ENCODE measurements around the gene MAP4K4.

Gene MAP4K4

DNA sequence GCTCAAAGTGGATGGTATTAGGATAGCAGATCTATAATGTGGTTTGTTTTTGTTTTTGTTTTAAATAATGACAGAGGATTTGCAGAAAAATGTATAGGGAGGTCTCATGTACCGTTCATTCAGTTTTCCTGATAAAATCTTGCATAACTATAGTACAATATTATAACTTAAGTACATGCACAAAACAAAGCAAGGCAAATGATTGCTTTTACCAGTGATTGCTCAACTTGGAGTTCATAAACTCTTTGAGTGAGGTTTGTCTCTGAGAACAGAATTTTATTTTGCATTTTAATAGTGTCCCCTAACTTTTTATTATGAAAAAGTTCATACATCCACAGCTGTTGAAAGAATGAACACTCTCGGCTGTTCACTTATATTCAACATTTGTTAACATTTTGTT, 96.6 kb downstream of the MAP4K4 start:
- DNase-seq = no peak

DNA sequence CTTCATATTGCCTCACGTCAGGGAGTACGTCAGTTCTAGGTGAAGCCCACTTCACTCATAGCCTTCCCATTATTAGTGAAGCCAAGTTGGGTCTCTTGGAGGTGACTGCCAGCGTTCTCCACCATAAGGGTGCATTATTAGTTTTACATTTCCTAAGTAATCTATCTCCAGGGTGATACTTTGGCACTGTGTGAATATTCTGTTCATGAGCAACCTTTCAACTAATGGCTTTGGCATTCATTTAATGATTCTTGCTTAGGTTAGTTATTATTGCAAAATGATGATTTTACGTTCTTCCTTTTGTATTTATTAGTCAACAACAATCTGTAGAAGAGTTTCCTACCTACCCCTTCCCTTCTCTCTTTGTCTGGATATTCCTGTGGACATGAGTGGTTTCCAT, 97.5 kb downstream of the MAP4K4 start:
- DNase-seq = no peak

DNA sequence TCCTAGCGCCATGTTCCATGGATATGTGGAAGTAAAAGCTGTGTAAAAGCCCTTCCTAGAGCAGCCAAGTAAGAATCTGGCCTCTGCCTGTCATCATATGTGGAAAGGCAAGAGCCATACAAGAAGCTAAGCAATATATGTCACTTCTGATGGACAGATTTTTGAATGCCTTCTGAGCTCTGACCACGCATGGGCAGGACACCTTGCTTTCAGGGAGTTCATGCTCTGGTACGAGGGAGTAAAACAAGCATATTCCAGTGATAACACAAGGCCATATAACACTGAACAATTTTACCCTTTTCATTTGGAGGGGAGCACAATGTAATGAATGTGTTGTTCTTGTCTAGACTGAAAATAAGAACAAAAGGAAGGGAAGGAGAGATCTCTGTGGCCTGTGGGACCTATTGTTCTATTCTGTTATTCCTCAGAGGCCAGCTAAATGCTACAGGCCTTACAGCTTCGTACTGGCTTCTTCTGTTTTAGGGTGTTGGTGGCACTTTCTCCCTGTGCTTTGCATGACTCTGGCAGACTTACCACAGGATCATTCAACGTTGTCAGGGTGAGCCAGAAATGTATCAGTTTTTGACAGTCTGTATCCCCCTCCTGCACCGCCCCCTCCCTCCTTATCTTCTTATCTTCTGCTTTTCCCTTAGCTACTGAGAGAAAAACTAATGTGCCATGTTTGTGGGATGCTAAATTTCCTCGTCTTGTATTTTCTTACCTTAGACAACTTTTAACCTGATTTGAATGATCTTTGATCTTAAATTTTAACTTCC, 99.5 kb downstream of the MAP4K4 start:
- no peak for DNase-seq

DNA sequence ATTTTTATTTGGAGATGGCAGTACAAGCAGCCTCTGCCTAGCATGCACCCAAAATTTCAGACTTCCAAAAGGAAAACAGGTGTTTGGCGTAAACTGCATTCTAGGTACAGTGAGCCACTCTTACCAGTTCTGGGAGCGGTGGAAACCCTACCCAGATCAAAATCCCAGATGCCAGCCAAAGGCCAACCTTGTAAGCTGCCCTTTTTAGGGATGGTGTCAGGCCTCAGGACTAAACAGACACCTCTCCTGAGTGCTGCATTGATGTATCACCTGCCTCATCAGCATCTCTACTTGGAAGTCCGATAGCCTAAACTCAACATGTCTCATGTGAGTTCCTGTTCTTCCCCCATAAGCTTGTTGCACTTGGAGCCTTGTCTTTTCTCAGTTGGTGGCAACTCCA, 104.0 kb downstream of the MAP4K4 start:
- DNase-seq = no peak

DNA sequence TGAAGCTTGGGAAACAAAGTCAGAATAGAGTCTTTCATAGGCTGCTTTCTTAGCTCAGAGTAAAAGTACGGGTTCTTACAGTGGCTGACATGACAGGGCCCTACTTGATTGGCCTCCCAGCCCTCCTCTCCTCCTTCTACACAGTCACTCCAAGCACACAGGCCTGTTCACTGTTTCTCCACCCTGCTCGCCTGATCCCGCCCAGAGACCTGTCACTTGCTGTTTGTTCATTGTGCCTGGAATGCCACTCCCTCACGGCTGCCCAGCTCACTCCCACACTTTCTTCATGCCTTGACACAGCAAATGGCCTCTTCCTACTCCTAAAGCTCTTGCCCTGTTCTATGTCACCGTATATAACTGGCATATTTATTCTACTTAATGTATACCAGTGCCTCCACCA, 104.8 kb downstream of the MAP4K4 start:
- no peak for DNase-seq

DNA sequence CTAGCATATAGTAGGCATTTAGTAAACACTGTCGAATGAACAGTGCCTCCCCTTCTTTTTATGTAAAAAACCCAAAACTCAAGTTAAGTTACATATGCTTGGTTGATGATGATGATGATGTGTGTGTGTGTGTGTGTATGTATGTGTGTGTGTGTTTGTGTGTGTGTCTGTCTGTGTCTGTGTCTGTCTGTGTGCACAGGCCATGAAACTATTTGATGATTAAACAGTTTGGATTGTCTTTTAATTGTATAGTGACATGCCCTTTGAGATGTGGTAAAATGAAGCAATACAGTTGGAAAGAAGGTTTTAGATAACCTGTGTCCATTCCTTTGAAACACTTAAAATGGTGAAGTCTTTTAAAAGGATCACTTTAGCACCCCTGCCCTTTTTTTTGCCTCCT, 105.6 kb downstream of the MAP4K4 start:
- no peak for DNase-seq

DNA sequence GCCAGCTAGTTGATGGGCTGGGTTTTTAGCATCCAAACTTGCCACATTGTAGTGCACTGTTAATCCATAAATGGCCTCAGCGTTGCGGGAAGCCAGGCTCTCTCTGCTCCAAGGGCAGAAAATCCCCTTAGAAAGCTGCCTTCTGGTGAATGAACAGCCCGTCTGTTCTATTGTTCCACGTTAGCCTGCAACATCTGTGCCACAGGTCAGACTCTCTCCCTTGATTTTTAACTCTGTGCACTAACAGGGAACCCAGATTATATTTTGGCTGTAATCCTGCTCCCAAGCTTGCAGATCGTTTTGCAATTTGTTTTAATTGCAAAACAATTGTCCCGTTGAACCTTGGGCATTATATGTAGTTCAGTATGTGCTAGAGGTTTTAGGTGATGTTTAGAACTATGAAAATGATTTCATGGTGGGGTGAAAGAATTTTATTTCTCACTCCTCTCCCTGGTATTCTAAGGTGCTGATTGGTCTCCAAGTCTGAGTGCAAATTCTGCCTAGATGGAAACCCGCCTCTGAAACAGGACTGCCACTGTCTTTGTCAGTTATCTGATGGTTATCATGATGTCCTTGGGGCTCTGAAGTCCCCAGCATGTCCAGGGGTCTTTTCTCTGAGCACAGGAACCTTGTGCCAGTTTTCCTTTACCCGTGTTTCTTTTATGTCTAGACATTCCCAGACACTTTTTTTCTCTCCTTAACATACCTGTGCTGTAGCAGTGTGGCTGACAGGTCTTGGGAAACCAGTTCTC, 106.6 kb downstream of the MAP4K4 start:
- DNase-seq = no peak

DNA sequence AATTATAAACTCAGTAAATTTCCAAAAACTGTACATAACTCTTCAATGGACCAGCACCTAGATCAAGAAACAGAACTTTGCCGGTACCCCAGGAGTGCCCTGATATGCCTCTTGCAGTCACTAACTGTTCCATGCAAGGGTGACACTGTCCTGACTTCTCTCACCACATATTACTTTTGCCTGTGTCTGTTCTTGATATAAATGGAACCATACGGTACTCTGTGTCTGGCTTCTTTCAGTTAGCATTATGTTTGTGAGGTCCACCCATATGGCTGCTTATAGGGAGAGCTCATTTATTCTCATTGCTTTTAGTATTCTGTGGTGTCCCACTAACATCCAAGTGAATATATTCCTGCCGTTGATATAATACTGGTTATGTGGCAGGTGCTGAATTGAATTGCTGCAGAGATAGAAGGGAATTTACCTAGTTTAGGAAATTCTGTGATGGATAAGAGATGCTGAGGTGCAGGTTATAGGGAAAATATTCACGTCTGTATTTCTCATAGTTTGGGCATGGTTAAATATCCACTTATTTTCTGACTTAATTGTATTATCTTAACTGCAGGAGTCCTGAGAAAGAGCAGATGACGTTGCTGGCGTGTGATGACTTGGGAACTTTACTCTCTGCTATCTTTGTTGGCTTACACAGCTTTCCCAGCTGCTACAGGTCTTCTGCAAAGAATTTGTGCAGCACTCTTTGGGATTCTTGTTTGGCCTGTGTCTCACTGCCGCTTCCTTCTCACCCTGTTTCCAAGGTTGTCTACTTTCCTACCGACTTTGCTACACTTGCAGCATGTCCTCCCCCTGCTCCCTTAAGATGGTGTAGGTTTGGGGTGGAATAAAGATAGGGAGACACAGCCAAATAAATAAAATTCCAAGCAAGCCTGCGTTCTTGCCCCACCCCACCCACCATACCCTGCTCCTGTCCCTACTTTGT, 107.9 kb downstream of the MAP4K4 start:
- DNase-seq = no peak

DNA sequence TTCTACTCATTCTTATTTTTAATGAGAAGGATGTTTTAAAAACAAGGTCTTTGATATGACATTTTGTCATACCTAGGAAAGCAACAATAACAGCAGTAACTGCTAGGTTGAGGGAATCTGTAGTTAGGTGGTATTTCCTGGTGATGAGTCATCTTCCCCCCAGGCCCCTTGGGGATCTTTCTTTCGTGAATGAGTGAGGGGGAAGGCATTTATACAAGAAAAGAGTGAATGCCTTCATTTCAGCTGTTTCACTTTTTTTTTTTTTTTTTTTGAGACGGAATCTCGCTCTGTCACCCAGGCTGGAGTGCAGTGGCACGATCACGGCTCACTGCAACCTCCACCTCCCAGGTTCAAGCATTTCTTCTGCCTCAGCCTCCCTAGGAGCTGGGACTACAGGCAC, 108.6 kb downstream of the MAP4K4 start:
- no peak for DNase-seq

DNA sequence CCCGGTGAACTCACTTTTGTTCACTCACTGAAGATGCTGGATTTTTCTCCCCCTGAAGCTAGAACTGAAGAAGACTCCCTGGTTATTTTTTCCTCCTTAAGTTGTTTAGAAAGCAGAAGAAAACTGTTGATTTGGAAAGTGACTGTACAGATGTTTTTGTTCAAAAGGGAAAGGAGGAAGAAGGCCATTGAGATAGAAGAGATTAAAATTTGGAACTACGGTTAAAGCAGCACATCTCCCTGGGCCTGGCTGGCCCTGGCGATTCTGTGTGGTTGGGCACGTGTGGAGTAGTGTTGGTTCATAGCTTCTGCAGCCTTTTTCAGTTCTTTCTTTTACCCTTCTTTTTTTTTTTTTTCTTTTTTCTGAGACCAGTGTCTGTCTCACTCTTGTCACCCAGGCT, 109.2 kb downstream of the MAP4K4 start:
- DNase-seq = no peak

DNA sequence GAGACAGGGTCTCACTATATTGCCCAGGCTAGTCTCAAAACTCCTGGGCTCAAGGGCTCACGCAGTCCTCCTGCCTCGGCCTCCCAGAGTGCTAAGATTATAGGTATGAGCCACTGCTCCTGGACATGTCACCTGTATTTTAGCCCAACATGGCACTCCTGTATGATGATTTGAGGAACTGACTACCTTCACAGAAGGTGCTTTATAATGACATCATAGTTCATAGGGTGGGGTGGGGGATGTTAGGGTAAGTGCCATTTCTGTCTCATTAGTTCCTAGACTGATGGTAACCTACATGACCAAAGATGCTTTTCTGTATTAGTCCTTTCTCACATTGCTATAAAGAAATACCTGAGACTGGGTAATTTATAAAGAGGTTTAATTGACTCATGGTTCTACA, 109.7 kb downstream of the MAP4K4 start:
- no peak for DNase-seq

DNA sequence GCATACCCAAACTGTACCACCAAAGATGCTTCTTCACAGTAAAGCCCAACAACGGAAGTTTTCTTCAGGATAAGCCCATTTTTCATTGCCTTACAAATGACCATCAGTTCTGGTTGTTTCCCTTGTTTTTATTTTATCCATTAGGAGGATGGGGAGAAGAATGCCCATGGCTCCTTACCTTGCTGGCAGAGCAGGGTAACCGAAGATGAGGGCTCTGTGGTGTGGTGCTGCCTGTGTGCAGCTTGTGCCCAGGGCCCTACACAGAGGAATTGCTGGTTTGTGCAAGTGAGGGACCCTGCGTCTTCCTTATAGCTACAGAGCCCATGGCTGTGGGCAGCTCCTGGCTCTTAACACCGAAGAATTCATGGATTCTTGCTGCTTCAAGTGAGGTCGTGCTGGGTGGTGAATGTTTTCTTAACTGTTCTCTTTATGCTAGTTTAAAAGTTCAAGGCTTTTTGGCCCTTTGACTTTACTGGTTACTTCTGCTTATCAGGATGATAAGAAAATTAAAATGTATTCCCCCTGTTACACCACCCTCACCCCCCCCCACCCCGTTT, 110.6 kb downstream of the MAP4K4 start:
- no peak for DNase-seq

DNA sequence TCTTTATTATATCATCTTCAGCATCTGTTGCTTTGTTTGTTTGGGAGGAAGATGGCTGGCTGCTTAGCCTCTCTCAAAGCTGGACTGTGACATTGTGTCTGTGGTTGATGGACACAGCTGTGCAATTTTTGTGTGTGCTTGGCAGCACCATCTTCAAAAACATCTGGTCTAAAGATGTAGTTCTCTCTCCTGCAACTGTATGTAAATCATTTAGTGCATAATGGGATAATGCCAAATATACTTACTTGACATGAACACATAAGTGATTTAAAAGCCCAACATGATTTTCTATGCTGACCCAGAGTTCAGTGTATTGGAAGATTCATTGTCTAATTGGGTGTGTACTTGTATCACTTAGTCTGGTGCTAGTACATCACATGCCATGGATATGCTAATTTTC, 112.2 kb downstream of the MAP4K4 start:
- DNase-seq = no peak

DNA sequence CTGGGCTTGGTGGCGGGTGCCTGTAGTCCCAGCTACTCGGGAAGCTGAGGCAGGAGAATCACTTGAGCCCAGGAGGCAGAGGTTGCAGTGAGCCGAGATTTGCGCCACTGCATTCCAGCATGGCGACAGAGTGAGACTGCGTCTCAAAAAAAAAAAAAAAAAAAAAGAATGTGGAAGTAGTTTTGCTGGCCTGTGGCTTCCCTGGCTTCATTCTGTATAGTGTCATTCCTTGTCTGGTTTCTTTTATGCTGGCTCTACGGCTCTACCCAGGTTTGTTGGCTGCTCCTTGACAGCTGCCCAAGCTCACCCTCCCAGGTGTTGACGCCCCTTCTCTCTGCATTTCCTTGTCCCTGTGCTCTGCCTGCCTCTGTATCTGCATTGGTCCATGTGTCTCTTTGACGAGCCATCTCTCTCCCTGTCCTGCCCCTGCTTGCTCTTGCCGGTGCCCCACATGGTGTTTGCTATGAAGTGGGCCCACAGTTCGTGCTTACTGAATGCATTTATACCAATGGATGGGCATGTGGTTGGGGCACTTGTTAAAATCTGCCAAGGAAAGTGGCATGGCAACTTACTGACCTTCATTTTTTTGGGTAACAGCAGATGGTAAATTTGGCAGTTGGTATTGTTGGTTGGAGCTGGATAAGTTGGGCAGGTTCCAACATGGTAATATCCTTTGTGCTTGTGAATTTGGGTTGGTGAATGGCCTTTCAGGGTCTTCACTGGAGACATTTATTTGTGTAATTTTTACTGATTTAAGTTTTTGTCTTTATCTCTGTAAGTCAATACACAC, 113.9 kb downstream of the MAP4K4 start:
- DNase-seq = no peak

DNA sequence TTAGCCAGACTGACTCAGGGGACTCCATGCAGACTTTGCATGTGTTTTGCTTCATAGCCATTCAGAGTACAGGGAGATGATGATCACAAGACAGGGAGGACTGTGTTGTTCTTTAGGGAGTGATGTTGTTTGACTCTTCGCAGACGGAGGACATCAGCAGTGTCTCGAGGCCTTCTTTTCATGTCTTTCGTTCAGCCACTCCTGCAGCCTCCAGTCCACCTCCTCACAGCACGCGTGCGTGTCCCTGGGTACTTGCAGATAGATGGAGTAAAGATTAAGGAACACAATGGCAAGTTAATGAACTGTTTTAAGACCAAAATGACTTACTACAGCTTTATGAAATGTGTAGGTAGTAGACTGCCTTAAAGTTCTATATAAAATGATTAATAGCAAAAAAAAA, 114.7 kb downstream of the MAP4K4 start:
- DNase-seq = no peak

DNA sequence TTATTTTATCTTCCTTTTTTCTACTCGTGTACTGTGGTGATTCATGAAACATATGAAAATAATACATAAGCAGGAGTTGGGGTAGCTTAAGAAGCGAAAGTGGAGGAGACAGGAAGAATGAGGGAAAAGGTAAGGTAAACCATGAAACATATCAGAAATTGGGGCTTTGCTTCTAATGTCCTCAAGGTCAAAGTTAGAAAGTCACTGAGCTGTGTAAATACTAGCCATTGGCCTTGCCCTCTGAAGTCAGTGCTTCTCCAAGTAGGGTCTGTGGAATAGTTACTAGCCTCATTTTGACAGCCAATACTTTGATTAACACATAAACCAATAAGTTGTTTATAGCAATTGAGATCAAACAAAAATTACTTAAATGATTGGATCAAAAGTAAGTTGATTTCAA, 117.2 kb downstream of the MAP4K4 start:
- no peak for DNase-seq

DNA sequence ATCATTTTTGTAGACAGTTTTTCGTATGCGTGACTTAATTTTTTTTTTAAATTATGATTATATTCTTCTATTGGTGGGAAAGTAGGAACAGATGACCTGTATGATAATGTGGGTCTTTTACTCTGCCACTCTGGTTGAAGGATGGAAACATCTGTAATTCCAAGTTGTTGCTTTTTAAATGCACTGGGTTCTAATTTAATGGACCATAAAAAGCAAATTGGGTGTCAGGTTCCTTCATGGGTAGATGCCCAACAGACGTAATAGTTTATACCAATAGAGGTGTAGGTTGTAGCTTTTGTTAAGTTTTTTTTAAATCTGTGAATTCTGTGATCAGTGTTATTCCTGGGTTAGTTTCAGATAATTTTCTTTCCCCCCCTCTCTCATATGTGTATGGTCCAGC, 117.6 kb downstream of the MAP4K4 start:
- DNase-seq = no peak

DNA sequence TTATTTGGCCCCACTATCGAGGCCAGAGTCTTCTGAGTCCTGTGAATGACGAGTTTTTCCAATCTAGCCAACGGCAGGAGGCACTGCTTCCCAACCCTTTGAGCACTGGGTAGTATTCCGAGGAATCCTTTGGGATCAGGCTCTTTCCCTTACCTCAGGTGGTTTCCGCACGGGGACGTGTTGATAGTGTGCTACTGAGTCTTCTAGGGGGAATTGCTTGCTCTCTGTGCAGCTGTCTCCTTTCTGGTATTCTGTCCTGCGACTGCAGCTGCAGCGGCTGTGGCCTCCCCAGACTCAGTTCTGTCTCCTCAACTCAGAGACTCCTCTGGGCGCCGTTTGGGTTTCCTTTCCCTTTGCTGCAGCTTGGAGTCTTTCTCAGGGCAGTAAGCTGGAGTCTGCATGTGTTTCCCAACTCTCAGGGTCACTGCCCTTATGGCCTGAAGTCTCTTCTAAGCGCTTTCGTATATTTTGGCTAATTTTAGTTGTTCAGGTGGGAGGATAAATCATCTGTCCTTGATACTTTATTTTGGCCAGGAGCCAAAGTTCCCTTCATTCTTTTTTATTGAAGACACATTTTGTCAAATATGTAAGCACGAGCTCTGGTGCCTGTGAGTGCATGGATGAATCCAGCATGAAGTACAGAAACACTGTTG, 118.4 kb downstream of the MAP4K4 start:
- DNase-seq = no peak

DNA sequence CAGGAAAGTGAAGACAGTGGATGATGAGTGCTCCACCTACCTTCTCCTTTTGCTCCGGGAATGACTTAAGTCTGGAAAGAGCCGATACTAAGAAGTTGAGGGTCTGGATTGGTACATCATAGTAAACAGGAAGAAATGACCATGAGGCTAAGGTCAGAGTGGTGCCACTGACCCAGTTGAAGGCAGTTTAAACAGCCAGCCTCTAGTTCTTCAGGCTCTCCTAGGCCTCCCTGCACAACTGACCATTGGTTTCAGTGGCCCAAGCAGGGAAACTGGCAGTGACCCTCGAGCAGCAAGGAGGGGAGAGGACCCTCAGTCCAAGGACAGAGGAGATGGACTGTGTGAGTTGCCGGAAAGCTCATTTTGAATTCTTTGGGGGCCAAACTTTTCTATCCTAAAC, 119.1 kb downstream of the MAP4K4 start:
- no peak for DNase-seq

DNA sequence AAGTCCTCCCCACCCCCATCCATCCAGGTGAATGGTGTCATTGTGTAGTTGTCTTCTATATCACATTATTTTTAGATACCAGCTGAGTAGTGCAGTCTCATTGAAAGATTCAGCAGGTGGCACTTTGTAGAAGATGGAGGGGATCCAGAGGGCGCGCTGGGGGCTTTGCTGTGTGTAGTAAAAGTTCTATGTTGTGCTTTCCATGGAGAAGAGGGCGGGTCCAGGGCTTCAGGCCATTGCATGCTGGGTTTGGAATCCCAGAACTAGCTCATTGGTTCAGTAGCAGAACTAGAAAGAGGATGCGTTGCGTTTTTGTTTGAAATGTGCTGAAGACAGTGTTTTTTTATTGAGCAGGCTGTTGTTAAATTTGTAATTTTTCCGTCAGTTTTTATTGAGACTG, 120.0 kb downstream of the MAP4K4 start:
- DNase-seq = no peak

DNA sequence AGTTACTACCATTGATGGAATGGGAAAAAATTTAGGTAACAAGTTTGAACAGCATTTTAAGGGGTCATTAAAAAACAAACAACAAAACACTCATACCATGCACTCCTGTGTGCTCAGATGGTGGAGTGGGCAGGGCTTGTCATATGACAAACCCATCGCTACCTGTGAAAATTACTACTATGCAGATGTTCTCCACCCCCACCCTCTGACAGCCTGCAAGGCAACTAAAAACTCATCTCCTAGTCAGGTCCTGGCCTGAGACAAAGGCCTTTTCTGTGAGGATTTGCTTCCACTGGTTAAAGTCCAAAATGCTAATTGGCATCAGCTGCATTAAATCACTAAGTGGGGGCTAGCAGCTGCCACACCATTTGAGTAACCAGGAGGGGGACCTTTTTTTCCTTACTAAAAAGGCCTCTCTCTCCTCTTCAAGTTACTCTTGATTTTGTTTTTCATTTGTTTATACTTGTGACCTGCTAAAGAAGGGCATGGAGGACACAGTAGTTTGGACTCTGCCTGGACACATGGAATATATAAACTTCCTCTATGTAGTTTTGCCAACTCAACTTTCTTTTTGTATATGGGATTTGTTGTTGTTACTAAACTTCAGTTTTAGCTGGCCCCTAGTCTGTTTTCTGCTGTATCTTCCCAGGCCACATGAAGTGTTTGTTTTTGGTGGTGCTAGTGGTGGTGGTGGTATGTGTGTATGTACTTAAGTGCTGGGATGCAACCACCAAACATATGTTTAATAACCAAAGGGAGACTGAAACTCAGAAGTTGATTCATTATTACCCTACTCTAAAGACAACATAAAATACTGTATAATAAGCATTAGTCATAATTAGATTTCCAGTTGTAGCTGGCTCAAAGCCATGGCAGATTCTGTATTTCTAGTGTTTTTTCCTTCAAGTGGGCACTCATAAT, 121.3 kb downstream of the MAP4K4 start:
- no peak for DNase-seq

Data from cortex of kidney (tissue), 1 donor.